Endothelial cell of umbilical vein (primary cell): ENCODE data around the gene RAPH1. TPM values are rescaled to one million over a fixed set of nuclear protein-coding genes. Genes with fewer than 3 reads are reported as not detected.
"Not testable (repeated sequence)": the region's sequence is repeated elsewhere in the genome, so short reads cannot be mapped to it uniquely, and the experiment has no call there.

Experiments used
- BruUV-seq: library from RNA; stranded (reverse); fragments of 400-500 nt; replicated peaks from 2 replicates; lab custom pipeline; 2021; lab: Mats Ljungman, UMichigan
- CTCF ChIA-PET: fragments of 300-600, 350-600 bp; sonication (Branson Sonifier 250); formaldehyde crosslinking; loops from one replicate; lab custom pipeline; 2021; ENCODE audit warnings: antibody characterized with exemption, inconsistent platforms; lab: Charles Lee
- POLR2A ChIA-PET: fragments of 300-600, 350-600 bp; sonication (Branson Sonifier 250); formaldehyde crosslinking; loops from one replicate; lab custom pipeline; 2021; ENCODE audit warnings: antibody characterized with exemption, inconsistent platforms; lab: Charles Lee
- DNase-seq: peaks from one replicate; pipeline ENCODE4 v3.0.0-alpha.2; 2011; ENCODE audit warnings: low read depth, low spot score
- FAIRE-seq: peaks from 2 replicates; lab custom pipeline; 2011; peaks lifted over from hg19 to GRCh38; lab: Jason Lieb, UNC
- H2AFZ ChIP-seq: 2 replicates; pipeline ENCODE4 v1.6.0; 2012; ENCODE audit warnings: low read depth, low read length, control low read depth, inconsistent platforms
- H3K27ac ChIP-seq: 2 replicates; pipeline ENCODE4 v1.5.1; 2011; ENCODE audit warnings: low read depth, mild to moderate bottlenecking, control low read depth, low read length, moderate library complexity; ENCODE audit not compliant: insufficient read depth
- H3K27me3 ChIP-seq, 2 experiments: 2 replicates each; pipeline versions ENCODE4 v1.6.0 to v1.6.1; 2011; ENCODE audit warnings: low read length in 2 of 2, mixed read lengths in 1 of 2; ENCODE audit not compliant: control insufficient read depth in 2 of 2, insufficient read depth in 2 of 2
- H3K36me3 ChIP-seq, 2 experiments: 2 replicates in 1 of 2; 3 replicates in 1 of 2; pipeline ENCODE4 v1.5.1; 2011; ENCODE audit warnings: low read length in 2 of 2, mild to moderate bottlenecking in 1 of 2, moderate library complexity in 1 of 2; ENCODE audit not compliant: control insufficient read depth in 2 of 2, insufficient read depth in 2 of 2; ENCODE audit errors: extremely low read depth in 1 of 2
- H3K4me1 ChIP-seq: 3 replicates; pipeline ENCODE4 v1.5.1; 2011; ENCODE audit warnings: mild to moderate bottlenecking, low read length; ENCODE audit not compliant: control insufficient read depth, insufficient read depth; ENCODE audit errors: extremely low read depth
- H3K4me2 ChIP-seq: 2 replicates; pipeline ENCODE4 v1.6.1; 2011; ENCODE audit warnings: low read length, control low read depth, mixed read lengths; ENCODE audit not compliant: insufficient read depth
- H3K4me3 ChIP-seq, 3 experiments: fragments of 200-600 bp in 1 of 3; sonication (generic), shearing (Covaris generic) in 1 of 3; replicated peaks in 1 of 3; 2 replicates each; pipeline ENCODE4 v1.5.1; 2011 to 2016; ENCODE audit warnings: control low read depth in 3 of 3, low read length in 3 of 3, mild to moderate bottlenecking in 2 of 3, inconsistent platforms in 1 of 3, low read depth in 1 of 3, moderate library complexity in 1 of 3; ENCODE audit not compliant: insufficient read depth in 1 of 3
- H3K79me2 ChIP-seq: 2 replicates; pipeline ENCODE4 v1.6.0; 2012; ENCODE audit warnings: low read length, inconsistent platforms; ENCODE audit not compliant: control insufficient read depth, insufficient read depth
- H3K9ac ChIP-seq: replicated peaks from 2 replicates; pipeline ENCODE3; 2011; ENCODE audit warnings: low read length, control low read depth; ENCODE audit not compliant: insufficient read depth; ENCODE audit errors: extremely low read depth
- H3K9me1 ChIP-seq: replicated peaks from 3 replicates; pipeline ENCODE4 v1.6.0; 2011; ENCODE audit warnings: mild to moderate bottlenecking, low read length; ENCODE audit not compliant: control insufficient read depth, insufficient read depth; ENCODE audit errors: extremely low read depth
- H3K9me3 ChIP-seq: replicated peaks from 2 replicates; pipeline ENCODE4 v1.5.1; 2012; ENCODE audit warnings: low read length, inconsistent platforms; ENCODE audit not compliant: control insufficient read depth, insufficient read depth
- H4K20me1 ChIP-seq: replicated peaks from 2 replicates; pipeline ENCODE3; 2011; ENCODE audit warnings: mild to moderate bottlenecking, low read length; ENCODE audit not compliant: control insufficient read depth, insufficient read depth; ENCODE audit errors: extremely low read depth
- CTCF ChIP-seq, 2 donors: IDR thresholded peaks; 1 replicate in 1 of 2; 2 replicates in 1 of 2; pipeline ENCODE4 v1.5.1; 2011; ENCODE audit warnings: low read length in 2 of 2, mild to moderate bottlenecking in 2 of 2, moderate library complexity in 2 of 2, control low read depth in 1 of 2, inconsistent platforms in 1 of 2, low read depth in 1 of 2; ENCODE audit not compliant: insufficient read depth in 1 of 2; ENCODE audit errors: extremely low read depth in 1 of 2
- EZH2 ChIP-seq: IDR thresholded peaks from 2 replicates; pipeline ENCODE4 v1.6.1; 2012; ENCODE audit warnings: borderline replicate concordance, low read depth, mild to moderate bottlenecking, moderate library complexity, low read length, inconsistent platforms; ENCODE audit not compliant: severe bottlenecking
- FOS ChIP-seq: IDR thresholded peaks from 2 replicates; pipeline ENCODE4 v1.6.1; 2011; ENCODE audit warnings: mild to moderate bottlenecking, low read length, moderate library complexity, borderline replicate concordance; ENCODE audit not compliant: insufficient read depth
- GATA2 ChIP-seq: IDR thresholded peaks from 2 replicates; pipeline ENCODE4 v1.7.0; 2011; ENCODE audit warnings: low read depth, mild to moderate bottlenecking, moderate library complexity, mixed read lengths, low read length; ENCODE audit not compliant: insufficient read length, insufficient read depth
- JUN ChIP-seq: IDR thresholded peaks from 2 replicates; pipeline ENCODE4 v1.6.1; 2011; ENCODE audit warnings: borderline replicate concordance, low read depth; ENCODE audit not compliant: insufficient read length, insufficient read depth
- MYC ChIP-seq: IDR thresholded peaks from one replicate; pipeline ENCODE4 v1.6.1; 2011; ENCODE audit warnings: mild to moderate bottlenecking, low read depth, low read length
- POLR2A ChIP-seq: IDR thresholded peaks from 2 replicates; pipeline ENCODE4 v1.6.1; 2012; ENCODE audit warnings: low read depth, mild to moderate bottlenecking, control low read depth, low read length
- POLR2AphosphoS5 ChIP-seq: IDR thresholded peaks from 2 replicates; pipeline ENCODE4 v1.6.1; 2012; ENCODE audit warnings: low read depth, mild to moderate bottlenecking, control low read depth, low read length, moderate library complexity; ENCODE audit not compliant: insufficient read depth
- dilution Hi-C: fragments of 300-500 bp; cut with MboI; formaldehyde crosslinking; loops from one replicate; pipeline ENCODE4 v1.15.0; 2019; ENCODE audit warnings: low sequenced_read_pairs; ENCODE audit not compliant: extremely low pct_ligation_motif_present
- intact Hi-C: fragments of 100-400 bp; cut with micrococcal nuclease; formaldehyde crosslinking; loops from one replicate; pipeline ENCODE4 v1.10.0; 2022
- polyA plus RNA-seq, 4 experiments: library from polyadenylated mRNA; depleted of rRNA in 3 of 4; stranded (reverse) in 3 of 4; unstranded in 1 of 4; fragments of >200 nt; gene quantifications; 2 replicates each; pipeline versions ENCODE4 v1.2.1 to v1.2.3, GENCODE V29; 2011 to 2012; ENCODE audit warnings: missing spikeins in 1 of 4
- total RNA-seq: library from RNA; stranded (reverse); gene quantifications from 2 replicates; pipeline ENCODE4 v1.2.3, GENCODE V29; 2021
- TF ChIP-seq, protein P1 (sequence below): IDR thresholded peaks from 2 replicates; pipeline ENCODE4 v1.6.1; 2011; ENCODE audit not compliant: insufficient read depth, insufficient read length

Gene RAPH1
- total and polyA plus RNA-seq, 2 donors (not counting 3 experiments of a cell fraction or from before 2014, with no cell fraction given), result 5.1 to 59.5 TPM

DNA sequence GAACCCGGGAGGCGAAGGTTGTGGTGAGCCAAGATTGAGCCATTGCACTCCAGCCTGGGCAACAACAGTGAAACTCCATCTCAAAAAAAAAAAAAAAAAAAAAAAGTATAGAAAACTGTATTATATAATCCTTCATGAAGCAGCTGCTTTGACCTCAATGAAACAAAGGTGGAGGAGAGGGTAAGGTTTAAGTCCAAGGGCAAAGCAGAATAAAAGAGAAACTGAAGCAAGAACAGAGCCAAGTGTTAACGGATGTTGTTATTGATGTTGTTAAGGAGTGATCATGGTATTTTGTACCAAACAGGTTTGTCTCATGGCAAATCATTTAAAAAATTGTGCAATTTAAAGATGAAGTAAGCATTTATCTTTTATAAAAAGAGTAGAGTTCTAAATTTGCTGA, 7.4 kb downstream of the RAPH1 start:
- no peaks in the 10 kb centered on the region for H3K9me3 ChIP-seq
- H3K4me2 ChIP-seq, result no peak overlapping the region
- no peak overlapping the region for H3K4me3 ChIP-seq
- TF ChIP-seq FOS (no peak), GATA2 (no peak), POLR2A (no peak), MYC (no peak), POLR2AphosphoS5 (no peak), EZH2 (no peak), CTCF (IDR thresholded peaks at IDR 0.05; ENCODE audit: extremely low read depth in 1 of 2, insufficient read depth in 1 of 2, low read depth in 1 of 2, low read length in 2 of 2) (no peak), JUN (no peak)
- TF ChIP-seq, protein P1, sequence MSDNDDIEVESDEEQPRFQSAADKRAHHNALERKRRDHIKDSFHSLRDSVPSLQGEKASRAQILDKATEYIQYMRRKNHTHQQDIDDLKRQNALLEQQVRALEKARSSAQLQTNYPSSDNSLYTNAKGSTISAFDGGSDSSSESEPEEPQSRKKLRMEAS, result no peak
- no peak for FAIRE-seq
- no peak overlapping the region for H2AFZ ChIP-seq
- no peaks in the 10 kb centered on the region for H3K27me3 ChIP-seq
- no peaks in the 10 kb centered on the region for H4K20me1 ChIP-seq
- H3K9ac ChIP-seq, result no peak overlapping the region
- H3K4me1 ChIP-seq, result peaks cover 6% of the 10 kb centered on the region
- H3K27ac ChIP-seq, result no peak overlapping the region
- H3K79me2 ChIP-seq, result peaks cover 98% of the 10 kb centered on the region
- DNase-seq, result no peak
- H3K9me1 ChIP-seq, result no peaks in the 10 kb centered on the region
- POLR2A ChIA-PET, result no interaction called here
- CTCF ChIA-PET, result interaction anchor here (0.6 to 1.5 kb wide), 3 partner anchors 10 to 288 kb away, joined by 3 to 4 read pairs (median 4); no protein-coding TSS in a partner anchor
- intact Hi-C loops, result no loop called here
- no peaks in the 10 kb centered on the region for H3K36me3 ChIP-seq
- BruUV-seq, result no TSS peak
- dilution Hi-C loops, result no loop called here

DNA sequence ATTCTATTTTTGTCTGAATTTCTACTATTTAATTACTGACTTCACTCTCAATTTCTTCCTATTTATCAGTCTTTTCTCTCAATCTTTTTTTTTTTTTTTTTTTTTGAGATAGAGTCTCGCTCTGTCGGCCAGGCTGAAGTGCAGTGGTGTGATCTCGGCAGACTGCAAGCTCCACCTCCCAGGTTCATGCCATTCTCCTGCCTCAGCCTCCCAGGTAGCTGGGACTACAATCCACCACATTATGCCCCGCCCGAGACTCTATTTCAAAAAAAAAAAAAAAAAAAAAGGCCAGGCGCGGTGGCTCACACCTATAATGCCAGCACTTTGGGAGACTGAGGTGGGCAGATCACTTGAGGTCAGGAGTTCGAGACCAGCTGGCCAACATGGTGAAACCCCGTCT, 21.8 kb downstream of the RAPH1 start:
- H4K20me1 ChIP-seq, intact Hi-C loops, POLR2A ChIA-PET, H3K27me3 ChIP-seq, BruUV-seq, DNase-seq, H3K9me3 ChIP-seq, dilution Hi-C loops, FAIRE-seq, H3K4me1 ChIP-seq, H3K9me1 ChIP-seq, H3K4me2 ChIP-seq, H3K9ac ChIP-seq, H3K4me3 ChIP-seq, H3K36me3 ChIP-seq, H2AFZ ChIP-seq, H3K27ac ChIP-seq: not testable (repeated sequence)
- CTCF ChIA-PET, result interaction anchor here (0.6 kb wide), 1 partner anchor 877 kb away, joined by 3 read pairs; no protein-coding TSS in a partner anchor
- H3K79me2 ChIP-seq, result peaks cover 92% of the 10 kb centered on the region
